ENCODE measurements around the gene SAMMSON.

The SAMMSON gene

DNA sequence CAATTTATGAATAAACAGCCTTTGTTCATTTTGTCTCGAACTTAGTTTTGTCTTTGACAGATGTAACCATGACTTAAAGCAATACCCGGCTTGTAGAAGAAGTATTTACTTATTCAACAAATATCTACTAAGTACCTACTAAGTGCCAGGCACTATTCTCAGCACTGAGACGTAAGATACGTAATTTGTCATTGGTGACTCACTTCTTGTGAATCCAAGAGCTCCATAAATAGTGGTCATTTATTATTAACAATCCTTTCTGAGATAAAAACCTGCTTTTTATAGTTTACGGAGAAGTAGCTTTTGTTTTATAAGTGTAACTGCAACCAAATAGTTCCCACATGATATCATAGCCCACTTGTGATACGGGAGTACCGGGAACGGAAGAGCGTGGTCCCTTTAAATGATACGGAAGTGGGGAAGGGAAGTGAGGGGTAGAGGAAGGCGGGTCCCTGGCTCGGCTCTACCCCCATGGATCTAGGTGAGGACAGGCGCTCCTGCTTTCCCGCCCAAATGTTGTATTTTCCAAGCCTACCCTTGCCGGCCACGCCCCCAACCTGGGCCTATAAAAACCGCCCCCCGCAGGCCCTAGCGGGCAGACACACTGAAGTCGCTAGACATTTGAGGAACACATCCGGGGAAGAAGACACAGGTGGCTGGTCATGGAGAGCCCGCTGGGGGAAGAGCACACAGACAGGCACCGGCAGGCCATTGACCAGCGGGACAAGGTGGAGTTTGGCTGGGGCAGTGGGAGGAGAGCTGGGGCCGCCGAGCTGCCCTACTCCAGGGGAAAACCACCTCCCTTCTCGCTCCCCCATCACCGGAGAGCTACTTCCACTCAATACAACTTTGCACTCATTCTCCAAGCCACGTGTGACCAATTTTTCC, at the start of gene SAMMSON:
Gene SAMMSON, plus strand, starts transcription at position 594 of the 888 bp plus-strand sequence.
- DNase-seq (ENCODE audit: low read depth): no peak

DNA sequence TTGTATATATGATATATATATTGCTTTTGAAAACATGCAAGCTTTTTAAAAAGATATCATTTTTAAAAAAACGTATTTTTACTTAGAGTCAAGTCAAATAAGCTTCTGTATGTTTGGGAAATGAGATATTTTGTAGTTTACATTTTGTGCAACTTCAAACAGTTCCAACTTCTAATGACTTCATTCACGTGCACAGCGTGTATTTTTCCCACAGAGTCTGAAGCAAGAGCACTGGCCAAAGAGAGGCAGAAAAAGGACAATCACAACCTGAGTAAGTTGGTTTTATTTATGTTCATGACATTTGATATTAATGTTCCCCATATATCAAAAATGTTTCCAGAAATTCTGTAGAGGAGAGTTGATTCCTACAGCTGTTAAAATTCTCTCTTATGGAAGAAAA, 47.9 kb upstream of the SAMMSON start:
- no peak for DNase-seq (ENCODE audit: low read depth)

DNA sequence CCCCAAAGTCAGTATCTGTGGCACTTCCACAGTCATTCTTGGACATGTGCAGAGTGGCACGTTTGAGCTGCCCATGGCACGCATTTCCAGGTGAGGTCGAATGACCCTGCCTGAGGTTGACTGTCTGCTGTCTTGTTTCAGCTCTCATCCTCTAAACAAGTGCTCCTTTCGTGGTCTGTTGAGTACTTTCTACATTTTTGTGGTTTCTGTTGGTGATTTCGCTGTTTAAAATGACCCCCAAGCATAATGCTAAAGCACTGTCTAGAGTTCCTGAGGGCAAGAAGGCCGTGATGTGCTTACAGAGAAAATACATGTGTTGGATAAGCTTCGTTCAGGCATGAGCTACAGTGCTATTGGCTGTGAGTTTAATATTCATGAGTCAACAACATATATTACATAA, 40.0 kb upstream of the SAMMSON start:
- no peak for DNase-seq (ENCODE audit: low read depth)

DNA sequence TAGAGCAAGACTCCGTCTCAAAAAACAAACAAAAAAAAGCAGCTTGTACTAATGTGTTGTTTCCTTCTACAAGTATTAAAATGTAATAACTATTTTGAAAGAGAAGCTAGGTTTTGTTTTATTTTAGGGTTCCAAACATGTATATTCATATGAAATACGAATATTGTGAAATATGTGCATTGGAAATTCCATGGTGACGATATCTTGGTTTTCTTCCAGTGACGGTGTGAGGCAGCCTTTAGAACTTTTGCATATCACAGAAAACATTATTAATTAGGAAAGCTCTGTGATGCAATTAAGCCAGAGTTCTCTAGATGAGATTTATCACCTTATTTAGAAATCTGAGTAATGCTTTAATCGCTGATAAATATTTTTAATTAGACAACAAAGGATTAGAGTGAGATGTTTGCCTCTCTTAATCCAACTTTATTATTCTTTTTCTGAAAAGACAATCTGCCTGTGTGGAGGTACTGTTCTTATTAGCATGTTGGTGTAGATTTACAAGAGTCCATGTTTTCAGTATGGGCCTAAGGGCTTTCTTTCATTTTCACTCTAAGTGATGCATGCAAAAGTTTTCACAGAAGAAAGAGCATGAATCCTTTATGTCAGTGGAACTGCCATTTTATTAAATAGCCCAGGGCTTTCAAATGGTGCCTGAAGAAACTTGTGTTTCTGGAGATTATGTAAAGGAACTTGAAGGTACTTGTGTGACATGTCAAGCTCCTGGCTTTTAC, 37.7 kb upstream of the SAMMSON start:
- DNase-seq (ENCODE audit: low read depth): no peak

DNA sequence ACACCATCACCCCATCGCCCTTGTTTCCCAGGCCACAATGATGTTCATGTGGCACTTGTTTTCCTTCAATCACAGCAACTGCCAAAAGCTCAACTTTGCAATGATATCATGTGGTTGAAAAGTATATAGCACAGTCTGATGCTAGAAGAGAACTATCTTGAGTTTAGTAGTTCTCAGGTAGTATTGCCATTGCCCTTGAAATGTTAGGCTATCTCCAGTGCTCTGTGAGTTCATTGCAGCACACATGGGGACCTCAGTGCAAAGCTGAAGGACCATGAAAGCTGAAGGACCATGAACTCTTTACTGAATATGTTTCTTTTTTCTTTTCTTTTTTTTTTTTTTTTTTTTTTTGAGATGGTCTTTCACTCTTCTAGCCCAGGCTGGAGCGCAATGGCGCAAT, 35.9 kb upstream of the SAMMSON start:
- no peak for DNase-seq (ENCODE audit: low read depth)

DNA sequence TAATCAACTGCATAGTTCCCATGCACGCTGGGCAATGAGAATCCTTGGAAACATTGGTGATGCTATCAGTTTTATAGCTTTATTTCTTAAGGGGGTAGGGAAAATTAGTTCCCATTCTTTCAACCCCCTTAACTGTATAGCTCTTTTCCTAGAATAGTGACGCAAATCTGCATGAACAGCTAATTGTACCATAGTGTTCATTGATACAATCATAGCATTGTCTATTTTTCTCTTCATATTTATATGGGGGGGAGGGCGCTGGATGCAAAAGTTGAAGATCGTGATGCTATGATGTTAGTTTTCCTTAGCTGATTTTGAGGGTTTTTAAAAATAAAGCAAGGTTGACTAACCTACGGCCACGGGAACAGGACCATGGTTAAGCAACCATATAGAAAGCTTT, 32.4 kb upstream of the SAMMSON start:
- no peak for DNase-seq (ENCODE audit: low read depth)

DNA sequence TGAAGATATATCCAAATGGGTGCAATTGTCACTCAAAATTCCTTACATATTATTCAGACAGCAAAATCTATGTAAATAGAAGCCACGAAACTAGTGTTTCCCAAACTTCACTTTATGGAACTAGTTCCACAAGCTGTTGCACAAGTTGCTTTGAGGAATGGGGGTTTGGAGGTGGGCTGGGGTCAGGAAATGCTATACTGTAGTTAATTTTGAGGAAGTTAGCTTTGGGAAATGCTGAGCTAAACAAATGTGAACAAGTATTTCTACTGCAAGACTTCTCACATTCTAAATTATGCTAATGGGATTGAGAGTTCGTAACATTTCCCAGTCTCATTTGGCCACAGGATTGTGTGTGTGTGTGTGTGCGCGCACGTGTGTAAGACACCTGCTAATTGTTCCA, 28.7 kb upstream of the SAMMSON start:
- no peak for DNase-seq (ENCODE audit: low read depth)

DNA sequence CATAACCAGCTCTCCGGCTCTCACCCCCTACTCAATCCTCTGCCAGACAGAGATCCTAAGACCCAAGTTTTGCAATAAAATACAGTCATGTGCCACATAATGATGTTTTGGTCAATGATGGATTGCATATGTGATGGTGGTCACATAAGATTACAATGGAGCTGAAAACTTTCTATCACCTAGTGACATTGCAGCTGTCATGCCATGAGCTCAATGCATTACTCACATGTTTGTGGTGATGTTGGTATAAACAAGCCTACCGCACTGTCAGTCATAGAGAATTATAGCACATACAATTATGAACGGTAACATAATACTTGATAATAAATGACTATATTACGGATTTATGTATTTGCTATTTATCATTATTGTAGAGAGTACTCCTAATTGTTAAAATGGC, 26.9 kb upstream of the SAMMSON start:
- no peak for DNase-seq (ENCODE audit: low read depth)

DNA sequence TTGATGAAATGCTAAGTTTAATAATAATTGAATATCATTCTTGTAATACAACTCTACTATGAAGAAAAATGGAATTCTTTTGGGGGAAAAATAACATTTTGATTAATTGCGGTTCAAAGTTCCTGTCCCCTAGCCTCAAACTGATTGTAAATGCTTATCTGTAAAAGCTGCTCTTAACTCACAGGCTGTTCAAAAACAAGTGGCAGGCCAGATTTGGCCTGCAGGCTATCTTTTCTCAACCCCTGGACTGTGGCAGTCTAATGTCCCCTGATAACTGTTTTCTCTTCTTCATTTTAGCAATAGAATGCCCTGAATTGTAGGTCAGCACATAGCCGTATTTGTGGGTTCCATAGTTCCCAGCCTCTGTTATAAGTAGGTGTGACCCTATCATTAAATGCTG, 23.5 kb upstream of the SAMMSON start:
- DNase-seq (ENCODE audit: low read depth): no peak

DNA sequence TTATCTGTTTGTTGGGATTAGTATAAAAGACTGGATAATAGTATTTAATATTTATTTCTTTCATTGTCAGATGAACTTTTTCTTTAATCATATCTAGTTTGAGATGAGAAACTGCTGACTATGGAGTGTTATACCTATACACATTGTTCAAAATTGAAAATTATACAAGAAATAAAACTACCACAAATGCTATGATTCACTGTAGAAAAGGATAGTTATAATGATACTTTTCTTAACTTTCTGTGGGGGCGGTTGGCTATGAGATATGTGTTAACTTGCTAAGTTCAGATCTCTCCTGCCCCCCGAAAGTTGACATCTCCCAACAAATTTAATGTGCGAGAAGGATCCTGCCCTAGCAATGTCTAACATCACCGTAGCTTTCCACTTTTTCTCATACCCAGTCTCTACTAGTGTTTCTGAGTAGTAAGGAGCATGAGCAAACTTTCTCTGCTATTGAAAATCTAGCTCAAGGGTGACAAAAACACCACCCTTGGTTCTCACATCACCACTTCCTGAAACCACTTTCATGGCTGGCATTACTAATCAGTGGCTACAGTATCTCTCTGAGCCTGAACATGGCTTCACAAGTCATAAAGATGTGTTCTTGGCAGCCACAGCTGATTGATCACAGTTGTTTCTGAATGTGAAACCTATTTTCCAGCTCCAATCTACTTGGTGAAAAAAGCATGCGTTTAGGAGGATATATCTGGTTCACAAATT, 15.8 kb upstream of the SAMMSON start:
- no peak for DNase-seq (ENCODE audit: low read depth)

DNA sequence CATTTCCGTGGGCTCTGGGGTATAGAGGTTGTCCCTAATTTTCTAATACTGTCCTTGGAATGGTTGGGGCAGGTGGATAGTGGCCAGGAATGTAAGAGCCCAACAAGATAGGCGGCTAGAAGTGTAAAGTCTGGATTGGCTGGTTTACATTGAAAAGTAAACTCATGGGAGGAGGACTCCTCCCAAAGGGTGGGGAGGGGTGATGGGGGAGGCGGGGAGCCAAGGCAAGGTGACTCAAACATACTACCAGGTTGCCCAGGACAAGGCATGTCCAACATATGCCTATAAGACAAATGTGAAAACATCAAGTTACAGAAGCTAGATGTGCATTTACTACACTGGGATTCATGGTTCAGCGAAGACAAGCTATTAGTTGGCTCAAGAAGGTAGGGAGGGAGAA, 14.3 kb upstream of the SAMMSON start:
- DNase-seq (ENCODE audit: low read depth): no peak

DNA sequence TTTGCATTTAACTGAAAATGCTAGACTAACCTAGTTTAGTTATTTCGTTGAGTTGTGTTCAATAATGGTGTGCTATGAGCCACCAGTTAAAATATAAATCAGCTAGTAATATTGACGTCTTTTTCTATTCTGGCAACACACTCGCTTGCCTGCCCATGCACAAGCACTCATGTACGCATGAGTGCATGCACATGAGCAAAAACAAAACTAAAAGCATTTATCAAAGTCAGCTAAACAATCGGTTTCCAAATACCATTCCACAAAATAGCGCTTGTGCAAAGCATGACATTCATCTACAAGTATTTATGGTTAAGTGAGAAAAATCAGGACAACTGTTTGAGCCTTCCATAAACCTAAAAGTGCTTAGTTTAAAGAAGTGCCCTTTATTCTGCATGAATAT, 13.1 kb upstream of the SAMMSON start:
- DNase-seq (ENCODE audit: low read depth): no peak

DNA sequence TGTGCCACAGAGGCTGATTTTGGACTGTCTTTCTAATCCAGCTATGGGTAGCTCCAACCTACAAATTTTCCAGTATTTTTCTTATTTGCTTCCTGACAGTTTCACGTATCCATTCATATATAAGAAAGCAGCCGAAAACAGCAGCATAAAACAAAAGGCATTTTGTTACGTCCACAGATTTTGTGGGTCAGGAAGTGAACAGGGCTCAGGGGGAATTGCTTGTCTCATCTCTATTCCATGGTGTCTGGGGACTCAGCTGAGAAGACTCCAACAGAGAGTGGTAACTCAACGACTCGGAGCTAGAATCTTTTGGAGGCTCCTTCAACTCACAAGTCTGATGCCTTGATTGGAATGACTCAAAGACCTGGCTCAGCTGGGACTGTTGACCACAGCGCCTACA, 11.7 kb upstream of the SAMMSON start:
- DNase-seq (ENCODE audit: low read depth): no peak

DNA sequence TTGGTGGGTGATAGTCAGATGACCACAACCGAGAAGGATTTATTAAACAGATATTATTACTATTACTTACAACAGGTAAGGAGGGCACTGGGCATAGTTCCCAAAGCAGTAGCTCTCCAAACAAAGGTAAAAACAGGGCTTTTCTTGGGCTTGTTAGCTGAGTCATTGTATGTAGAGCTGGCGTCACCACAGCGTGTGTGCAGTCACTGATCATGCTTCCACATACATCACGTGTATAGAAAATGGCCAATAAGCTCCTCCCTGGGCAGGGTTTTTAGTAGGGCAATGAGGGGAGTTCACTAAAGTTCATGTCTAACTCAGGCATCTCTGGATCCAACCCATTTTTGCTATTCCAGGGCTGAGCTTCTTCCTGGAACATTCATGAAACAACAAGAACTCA, 5.8 kb upstream of the SAMMSON start:
- no peak for DNase-seq (ENCODE audit: low read depth)

DNA sequence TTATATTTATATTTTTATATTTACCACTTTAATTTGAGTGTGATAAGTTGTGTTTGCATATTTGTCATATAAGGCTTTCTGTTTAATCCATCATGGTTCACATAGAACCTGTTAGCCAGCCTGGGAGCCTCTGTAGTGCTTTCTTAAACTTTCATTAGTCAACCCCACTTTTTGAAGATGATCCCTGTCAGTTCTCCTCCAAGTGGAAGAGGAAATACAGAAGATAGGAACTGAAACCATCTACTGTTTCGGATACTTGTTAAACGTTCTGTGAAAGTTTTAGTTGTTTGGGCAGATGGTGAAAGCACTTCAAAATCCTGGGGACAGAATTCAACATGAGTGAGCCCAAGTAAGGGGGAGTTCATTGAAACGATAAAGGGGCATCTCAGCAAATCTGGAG, 4.6 kb upstream of the SAMMSON start:
- DNase-seq (ENCODE audit: low read depth): no peak

DNA sequence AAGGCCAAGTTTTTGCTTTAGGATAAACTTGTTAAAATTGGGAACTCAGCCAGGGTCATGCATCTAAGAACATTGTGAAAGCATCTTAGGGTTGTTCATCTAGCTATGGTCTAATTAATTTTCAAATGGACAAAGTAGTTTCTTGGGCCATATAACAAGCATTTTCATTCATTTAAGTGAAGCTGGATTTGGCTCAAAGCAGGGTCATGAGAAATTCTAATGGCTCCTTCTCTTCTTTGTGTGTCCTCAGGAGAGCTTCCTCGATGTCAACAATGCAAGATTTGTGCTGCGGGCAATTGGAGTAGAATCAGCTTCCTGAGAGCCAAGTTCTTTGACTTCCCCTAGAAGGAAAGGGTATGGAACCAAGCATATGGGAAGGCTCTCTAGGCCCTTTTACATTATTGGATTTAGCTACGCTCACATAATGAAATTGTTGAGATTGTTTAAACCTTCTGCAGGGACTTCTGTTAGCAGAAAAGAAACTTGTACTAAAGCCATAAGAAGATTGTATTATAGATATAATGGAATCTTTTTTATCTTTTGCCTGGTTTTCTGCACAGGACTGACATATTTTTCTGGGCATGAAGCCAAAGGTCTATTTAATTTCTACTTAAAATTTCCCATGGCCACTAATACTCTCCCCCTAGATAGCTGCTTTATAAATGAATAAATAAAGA, 1.8 kb upstream of the SAMMSON start:
- no peak for DNase-seq (ENCODE audit: low read depth)

DNA sequence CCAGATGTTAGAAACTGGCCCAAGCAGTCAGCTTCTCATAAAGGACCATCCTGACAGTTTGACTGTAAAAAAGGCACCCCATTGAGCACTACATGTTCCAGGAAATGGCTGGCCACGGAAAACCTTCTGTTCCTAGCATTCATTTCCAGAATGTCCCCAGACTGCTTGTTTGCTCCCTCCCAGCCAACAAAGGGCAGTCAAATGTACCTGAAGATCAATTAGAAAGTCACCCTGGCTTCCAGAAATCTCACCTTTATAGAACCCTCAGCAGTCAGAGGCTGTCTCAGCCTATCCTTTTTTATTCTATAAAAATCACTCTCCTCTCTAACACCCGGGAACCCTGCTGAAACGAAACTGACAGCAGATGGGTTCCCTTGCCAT, 784 bp upstream of the SAMMSON start:
- no peak for DNase-seq (ENCODE audit: low read depth)

DNA sequence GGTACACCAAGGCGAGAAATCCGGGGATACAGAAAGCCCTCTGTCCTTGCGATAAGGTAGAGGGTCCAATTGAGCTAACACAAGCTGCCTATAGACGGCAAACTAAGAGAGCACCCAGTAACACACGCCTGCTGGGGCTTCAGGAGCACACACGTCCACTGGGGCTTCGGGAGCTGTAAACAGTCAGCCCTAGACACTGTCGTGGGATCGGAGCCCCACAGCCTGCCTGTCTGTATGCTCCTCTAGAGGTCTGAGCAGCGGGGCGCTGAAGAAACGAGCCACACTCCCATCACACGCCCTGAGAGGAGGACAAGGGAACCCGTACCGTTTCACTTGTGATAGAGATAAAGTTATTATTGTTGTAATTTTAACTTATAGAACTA, 486 bp downstream of the SAMMSON start:
- DNase-seq (ENCODE audit: low read depth): no peak

DNA sequence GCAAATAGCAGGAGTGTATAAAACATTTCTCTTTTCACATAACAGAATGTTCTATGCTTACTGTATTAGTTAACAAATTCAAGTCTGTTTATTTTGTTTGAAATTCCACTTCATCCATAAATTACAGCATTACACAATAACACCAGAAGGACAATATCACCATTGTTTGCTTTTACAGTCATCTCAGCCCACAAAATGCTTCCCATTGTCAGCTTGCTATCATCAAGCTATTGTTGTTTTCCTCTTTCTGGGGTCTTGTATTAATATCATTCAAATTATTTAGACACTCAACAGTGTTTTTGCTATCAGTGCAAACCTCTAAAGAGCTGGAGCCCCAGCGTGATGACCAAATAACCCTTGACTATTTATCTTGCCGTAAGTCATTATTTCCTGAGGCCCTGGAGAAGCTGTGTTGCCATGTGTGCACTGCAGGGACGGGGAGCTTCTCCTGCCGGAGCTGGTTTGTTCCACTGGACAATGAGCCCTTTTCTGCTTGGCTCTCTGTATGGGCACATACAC, 1.1 kb downstream of the SAMMSON start:
- no peak for DNase-seq (ENCODE audit: low read depth)

DNA sequence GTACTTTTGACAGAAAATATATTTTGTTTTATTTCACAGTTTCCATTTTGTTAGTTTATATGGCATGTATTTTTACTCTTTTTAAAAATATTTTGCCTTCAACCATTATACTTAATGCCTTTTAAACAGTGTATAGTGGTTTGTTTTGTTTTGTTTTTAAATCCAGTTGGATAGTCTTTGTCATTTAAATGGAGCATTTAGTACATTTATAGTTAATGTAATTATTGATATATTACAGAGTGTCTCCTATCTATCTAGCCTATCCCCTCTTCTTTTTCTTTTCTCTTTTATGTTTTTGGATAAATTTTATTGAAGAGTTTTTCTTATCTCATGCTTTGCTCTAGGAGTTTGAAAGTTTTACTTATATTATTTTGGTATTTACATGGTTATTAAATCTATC, 3.6 kb downstream of the SAMMSON start:
- no peak for DNase-seq (ENCODE audit: low read depth)

DNA sequence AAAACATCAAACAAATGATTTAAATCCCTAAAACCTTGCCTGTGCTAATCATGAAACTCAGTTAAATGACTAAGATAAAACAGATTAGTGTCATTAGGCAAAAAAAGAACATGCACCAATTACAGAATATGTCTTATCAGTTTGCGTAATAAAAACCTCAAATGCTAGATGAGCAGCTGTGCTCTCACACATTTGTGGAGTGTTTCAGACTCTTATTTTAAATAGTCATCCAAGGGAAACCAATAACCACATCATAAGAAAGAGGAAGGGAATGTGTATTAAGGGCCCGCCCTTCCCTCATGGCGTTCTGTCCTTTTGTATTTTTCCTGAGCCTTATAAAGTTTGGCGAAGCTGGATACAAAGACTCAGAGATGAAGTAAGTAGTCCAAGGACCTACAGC, 6.6 kb downstream of the SAMMSON start:
- DNase-seq (ENCODE audit: low read depth): no peak

DNA sequence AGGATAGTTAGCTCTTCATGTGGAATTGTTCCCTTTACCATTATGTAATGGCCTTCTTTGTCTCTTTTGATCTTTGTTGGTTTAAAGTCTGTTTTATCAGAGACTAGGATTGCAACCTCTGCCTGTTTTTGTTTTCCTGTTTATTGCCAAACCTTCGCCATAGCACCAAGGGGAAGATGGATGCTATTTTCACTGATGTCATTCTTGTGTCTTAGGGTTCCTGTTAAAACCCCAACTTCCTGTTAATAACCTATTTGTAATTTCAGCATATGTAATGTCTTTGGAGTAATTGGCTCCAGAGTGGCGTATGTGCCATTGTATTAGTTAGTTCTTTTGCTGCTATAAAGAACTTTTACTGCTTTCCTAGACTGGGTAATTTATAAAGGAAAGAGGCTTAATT, 10.8 kb downstream of the SAMMSON start:
- no peak for DNase-seq (ENCODE audit: low read depth)
